Anterior cingulate cortex (tissue), 58 donors: Measurements from ENCODE around the gene TTC6.

Source experiments
- DNase-seq, 58 donors: peaks; one replicate each; lab custom pipeline; 2025; lab: John Stamatoyannopoulos, UW

The TTC6 gene

GRCh38 chr14:37622231-37622923, 26.9 kb downstream of the TTC6 start:
- DNase-seq: no peak

GRCh38 chr14:37623426-37623951, 28.1 kb downstream of the TTC6 start:
- no peak for DNase-seq

- no peak for DNase-seq
These were observed 28.5 kb downstream of the TTC6 start for GRCh38 chr14:37623971-37624370.

- no peak for DNase-seq
These were observed 30.5 kb downstream of the TTC6 start for GRCh38 chr14:37625597-37626595.

GRCh38 chr14:37637341-37637740, 41.9 kb downstream of the TTC6 start:
- no peak for DNase-seq

GRCh38 chr14:37638599-37638998, 43.2 kb downstream of the TTC6 start:
- DNase-seq: no peak

- DNase-seq: no peak
These were observed 45.7 kb downstream of the TTC6 start for GRCh38 chr14:37641117-37641516.

GRCh38 chr14:37642125-37642524, 46.7 kb downstream of the TTC6 start:
- DNase-seq: no peak

GRCh38 chr14:37643701-37644100, 48.3 kb downstream of the TTC6 start:
- DNase-seq: no peak
